Measurements from ENCODE around the gene COL17A1.

COL17A1 gene

GRCh38 chr10:104099269-104099668 lies 13.6 kb upstream of the COL17A1 start:
- H3K4me3 ChIP-seq (ENCODE audit: low read length) = no peak overlapping the region
- DNase-seq (ENCODE audit: low read depth) = no peak
- TF ChIP-seq, protein P1, sequence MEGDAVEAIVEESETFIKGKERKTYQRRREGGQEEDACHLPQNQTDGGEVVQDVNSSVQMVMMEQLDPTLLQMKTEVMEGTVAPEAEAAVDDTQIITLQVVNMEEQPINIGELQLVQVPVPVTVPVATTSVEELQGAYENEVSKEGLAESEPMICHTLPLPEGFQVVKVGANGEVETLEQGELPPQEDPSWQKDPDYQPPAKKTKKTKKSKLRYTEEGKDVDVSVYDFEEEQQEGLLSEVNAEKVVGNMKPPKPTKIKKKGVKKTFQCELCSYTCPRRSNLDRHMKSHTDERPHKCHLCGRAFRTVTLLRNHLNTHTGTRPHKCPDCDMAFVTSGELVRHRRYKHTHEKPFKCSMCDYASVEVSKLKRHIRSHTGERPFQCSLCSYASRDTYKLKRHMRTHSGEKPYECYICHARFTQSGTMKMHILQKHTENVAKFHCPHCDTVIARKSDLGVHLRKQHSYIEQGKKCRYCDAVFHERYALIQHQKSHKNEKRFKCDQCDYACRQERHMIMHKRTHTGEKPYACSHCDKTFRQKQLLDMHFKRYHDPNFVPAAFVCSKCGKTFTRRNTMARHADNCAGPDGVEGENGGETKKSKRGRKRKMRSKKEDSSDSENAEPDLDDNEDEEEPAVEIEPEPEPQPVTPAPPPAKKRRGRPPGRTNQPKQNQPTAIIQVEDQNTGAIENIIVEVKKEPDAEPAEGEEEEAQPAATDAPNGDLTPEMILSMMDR (conservative IDR thresholded peaks at IDR 0.05; ENCODE audit: low read depth, low read length) = no peak

DNA sequence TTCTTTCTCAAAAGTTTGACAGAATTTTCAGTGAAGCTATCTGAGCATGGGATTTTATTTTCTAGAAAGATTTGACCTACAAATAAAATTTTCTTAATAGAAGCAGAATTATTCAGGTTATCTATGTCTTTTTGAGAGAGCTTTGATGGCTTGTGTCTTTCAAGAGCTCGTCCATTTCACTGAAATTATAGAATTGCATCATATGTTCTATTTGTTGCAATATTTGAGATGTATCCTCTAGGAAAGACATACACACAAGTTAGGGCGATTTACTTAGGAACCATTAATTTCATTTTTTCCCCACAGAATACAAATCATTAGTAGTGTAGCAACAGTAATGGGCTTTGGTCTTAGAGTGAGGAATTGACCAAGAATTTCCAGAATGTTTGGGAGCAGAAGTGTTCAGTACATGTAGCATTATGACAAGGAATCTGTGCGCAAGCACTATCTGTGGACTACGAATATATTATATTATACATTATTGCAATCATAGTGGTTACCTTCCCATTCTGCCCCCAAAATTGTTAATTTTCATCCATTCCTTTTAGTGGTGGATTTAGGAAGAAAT lies 12.8 kb upstream of the COL17A1 start:
- DNase-seq (ENCODE audit: low read depth) = no peak
- TF ChIP-seq, protein P1 (conservative IDR thresholded peaks at IDR 0.05; ENCODE audit: low read depth, low read length) = no peak
- H3K4me3 ChIP-seq (ENCODE audit: low read length) = no peak overlapping the region

GRCh38 chr10:104096692-104097091 lies 11.0 kb upstream of the COL17A1 start:
- DNase-seq (ENCODE audit: low read depth) = no peak
- TF ChIP-seq, protein P1 (conservative IDR thresholded peaks at IDR 0.05; ENCODE audit: low read depth, low read length) = no peak

DNA sequence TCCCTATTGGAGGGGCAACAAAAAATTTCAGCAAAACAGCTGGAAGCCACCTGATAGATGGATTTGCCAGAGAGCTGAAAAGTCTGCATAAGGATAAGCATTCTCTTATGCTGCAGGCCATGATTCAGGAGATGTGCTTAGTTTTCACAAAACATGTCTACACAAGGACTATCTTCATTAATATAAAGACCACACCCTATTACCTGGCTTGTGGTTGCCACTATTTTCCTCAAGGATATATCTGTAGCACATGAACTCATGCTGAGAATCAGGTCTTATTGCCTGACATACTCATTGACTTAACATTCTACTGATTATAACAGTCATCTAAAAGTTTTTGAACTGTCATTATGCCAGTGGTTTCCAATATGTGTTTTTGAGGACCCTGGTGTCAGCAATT lies 7.1 kb upstream of the COL17A1 start:
- no peak overlapping the region for H3K4me3 ChIP-seq (ENCODE audit: low read length)
- TF ChIP-seq, protein P1 (conservative IDR thresholded peaks at IDR 0.05; ENCODE audit: low read depth, low read length) = no peak
- no peak for DNase-seq (ENCODE audit: low read depth)

More at GRCh38 chr10:104096692-104097091, 11.0 kb upstream of the COL17A1 start:
- H3K4me3 ChIP-seq (ENCODE audit: low read length) = no peak overlapping the region

- TF ChIP-seq, protein P1 (conservative IDR thresholded peaks at IDR 0.05; ENCODE audit: low read depth, low read length) = no peak
- H3K4me3 ChIP-seq (ENCODE audit: low read length) = no peak overlapping the region
- DNase-seq (ENCODE audit: low read depth) = no peak
These were observed 4.9 kb upstream of the COL17A1 start for GRCh38 chr10:104090611-104091010.

DNA sequence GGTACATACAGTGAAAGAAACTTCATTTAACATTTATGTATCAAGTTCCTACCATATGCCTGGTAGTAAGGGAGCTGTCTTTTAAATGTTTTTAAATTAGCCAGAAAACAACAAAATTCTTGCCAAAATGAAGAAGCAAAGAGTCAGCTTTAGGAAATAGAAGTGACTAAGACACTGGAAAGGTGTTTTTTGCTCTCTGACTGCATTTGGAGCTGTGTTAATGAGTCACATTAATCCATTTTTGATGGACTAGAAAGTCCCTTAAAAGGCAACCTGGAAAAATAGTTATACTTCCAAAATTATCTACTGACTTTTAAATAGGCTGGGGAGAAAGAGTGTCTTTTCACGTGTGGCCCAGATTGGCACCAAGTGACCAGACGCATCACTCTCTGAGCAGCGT lies 3.9 kb upstream of the COL17A1 start:
- H3K4me3 ChIP-seq (ENCODE audit: low read length) = no peak overlapping the region
- TF ChIP-seq, protein P1 (conservative IDR thresholded peaks at IDR 0.05; ENCODE audit: low read depth, low read length) = no peak
- DNase-seq (ENCODE audit: low read depth) = no peak

DNA sequence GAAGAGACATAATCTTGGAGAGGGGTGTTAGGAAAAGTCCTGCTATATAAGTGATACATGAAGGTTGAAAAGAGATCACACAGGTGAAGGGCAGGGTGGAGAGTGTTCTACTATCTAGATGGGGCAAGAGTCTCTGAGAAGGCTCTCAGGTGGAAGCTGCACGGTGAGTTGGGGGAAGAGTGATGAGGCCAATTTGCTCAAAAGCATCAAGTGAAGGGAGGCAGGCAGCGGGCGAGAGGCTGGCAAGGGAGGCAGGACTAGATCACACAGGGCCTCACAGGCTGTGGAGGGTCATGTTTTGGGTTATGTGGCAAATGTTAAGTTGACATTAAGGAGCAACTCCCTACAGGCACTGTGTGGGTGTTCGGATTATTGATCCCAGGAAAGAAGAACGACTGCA lies 2.6 kb upstream of the COL17A1 start:
- TF ChIP-seq, protein P1 (conservative IDR thresholded peaks at IDR 0.05; ENCODE audit: low read depth, low read length) = no peak
- DNase-seq (ENCODE audit: low read depth) = no peak
- H3K4me3 ChIP-seq (ENCODE audit: low read length) = no peak overlapping the region

All from retinal pigment epithelial cell (primary cell).